Stimulated activated CD4-positive, alpha-beta T cell treated with anti-CD3 and anti-CD28 coated beads, Interleukin-4, amount 100 ng/mL, for 1 hour (primary cell): ENCODE measurements around the gene KCNAB1.

Experiments
- DNase-seq: peaks from one replicate; pipeline ENCODE4 v3.0.0-alpha.2; 2020

The KCNAB1 gene

DNA sequence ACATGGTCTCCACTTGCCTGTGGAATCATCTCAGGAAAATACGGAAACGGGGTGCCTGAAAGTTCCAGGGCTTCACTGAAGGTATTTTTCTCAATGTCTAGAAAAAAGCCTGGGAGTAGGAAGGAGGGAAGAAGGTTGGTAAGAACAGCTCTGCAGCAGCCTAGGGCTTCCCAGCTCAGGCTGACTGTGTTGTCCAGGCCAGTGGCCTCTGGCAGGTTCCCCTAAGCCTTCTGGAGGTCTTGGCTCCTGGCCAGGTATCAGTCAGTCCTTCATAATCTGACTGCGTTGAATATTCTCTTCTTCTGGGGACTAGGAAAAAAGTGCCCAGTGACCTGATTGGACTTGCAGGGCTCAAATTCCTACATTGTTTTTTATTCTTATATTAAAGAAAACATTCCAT is 395.9 kb downstream of the KCNAB1 start:
- DNase-seq = no peak

- DNase-seq = no peak
Measured at GRCh38 chr3:156516961-156517360, 396.6 kb downstream of the KCNAB1 start.

DNA sequence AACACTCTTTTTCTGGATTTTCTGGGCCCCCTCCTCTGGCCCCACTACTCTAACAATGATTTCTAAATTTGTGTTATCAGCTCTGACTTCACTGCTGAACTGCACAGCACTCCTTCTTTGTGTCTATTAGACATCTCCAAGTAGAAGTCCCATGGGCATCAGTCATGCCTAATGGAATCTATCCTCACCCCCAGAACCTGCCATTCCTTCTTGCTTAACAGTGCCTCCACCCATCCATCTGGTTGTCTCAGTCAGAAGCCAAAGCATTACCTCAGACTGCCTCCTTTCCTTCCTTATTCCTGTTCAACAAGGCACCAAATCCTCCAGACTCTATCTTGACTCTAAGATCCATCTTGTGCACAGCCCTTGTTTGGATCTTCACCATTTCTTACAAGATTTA is 398.3 kb downstream of the KCNAB1 start:
- no peak for DNase-seq

DNA sequence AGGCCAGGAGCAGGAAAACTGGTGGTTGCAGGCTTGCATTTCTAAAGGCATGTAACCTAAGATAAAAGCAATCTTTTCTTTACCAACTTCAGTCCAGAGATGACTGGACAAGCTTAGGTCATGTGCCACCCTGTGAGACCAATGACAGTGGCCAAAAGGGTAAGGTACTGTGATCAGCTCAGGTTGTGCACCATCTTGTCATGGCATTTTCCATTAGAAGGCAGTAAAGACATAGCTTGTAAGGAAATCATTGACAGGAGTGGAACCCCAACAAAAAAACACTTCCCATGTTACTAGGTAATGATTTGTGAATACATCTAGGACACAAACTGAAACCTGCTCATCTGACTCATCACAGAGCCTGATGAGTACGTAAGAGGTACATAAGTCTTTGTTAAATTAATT is 399.4 kb downstream of the KCNAB1 start:
- no peak for DNase-seq

- DNase-seq = no peak
Measured at GRCh38 chr3:156522673-156523072, 402.3 kb downstream of the KCNAB1 start.

- no peak for DNase-seq
Measured at GRCh38 chr3:156525808-156526207, 405.4 kb downstream of the KCNAB1 start.

GRCh38 chr3:156527060-156527459 is 406.7 kb downstream of the KCNAB1 start:
- no peak for DNase-seq

DNA sequence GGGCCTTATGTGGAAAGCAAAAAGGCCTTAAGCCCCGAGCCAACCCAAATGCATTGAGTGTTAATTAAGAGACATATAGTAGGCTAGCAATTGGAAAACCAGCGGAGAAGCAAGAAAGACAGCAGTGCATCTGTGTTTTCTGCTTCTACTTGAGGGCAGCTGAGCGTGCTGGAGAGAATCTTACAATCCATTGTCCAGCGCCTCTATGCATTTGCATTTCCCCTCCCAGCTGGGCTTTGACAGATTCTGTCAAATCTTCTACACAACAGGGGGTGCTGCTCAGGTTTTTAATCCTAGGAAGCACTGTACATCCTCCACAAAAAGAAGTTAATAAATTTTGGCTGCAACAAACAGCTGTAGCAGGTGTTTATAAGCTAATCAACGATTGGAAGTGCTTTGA is 410.6 kb downstream of the KCNAB1 start:
- no peak for DNase-seq

DNA sequence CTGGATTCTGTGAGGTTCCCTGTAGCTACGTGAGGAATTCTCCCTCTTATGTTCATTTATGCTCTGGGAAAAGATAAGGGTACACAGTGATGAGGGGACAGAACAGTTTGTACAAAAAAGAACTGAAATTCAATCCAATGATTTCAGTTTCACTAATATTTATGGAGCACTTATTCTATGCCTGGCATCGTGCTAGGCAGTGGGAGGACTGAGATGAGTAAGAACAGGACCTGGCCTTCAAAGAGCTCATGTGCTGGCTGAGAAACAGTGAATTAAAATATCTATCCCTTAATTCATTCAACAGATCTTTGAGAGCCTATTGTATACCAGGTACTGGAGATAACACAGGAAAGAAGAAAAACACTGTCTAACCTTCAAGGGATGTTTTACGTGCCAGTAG is 412.4 kb downstream of the KCNAB1 start:
- no peak for DNase-seq

DNA sequence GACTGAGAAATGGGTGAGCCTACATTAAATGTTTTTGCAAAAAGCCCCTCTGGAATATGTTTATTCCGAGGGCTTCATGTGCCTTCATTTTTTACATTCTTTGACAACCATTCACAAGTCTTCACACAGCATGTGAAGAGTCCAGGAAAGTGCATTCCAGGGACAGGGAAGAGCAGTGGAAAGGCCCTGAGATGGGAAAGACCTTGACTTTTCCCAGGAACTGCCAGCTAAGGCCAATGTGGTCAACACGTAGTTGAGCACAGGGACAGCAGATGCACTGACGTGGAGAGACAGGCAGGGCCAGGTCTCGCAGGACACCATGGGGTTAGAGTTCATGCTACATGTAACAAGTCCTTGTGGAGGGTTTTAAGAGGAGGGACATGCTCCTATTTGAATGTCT is 412.8 kb downstream of the KCNAB1 start:
- DNase-seq = no peak

DNA sequence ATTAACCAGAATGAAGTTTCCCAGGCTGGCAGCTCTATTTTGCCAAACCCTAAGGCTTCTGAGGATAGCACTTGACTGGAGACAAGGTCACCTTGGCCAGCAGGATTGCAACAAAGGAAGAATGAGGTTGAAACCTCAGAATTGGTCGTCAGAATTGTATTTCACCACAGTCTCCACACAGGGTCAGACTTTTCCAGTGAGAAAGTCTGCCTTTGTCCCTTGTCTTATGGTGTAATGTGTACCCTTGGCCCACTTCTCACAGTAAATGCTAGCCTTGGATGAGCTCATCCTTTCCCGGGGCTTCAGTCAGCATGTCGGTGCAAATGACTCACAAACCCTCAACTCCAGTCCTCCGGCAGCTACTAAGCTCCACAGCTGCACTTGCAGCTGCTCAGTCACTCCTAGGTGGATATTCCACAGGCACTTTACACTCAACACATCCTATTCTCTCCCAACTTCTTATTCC is 414.8 kb downstream of the KCNAB1 start:
- DNase-seq = no peak

- DNase-seq = no peak
Measured at GRCh38 chr3:156535798-156536197, 415.4 kb downstream of the KCNAB1 start.

- no peak for DNase-seq
Measured at GRCh38 chr3:156536524-156537316, 416.3 kb downstream of the KCNAB1 start.

DNA sequence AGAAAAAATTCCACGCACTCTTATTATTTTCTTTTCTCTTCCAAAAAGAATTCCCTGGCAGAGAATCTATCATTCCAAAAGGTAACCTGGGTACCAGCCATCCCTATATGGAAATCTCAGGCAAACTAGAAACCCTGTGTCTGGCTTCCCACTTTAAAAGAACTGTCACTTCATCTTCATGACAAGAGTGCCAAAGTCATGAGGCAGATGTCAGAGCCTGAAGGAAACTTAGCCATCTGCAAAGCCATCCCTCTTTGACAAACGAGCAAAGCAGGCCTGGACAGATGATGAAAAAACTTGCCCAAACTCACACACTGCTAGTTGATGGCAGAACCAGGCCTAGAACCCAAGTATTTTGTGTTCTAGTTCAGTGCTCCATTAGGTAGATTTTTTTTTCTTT is 418.7 kb downstream of the KCNAB1 start:
- DNase-seq = no peak

GRCh38 chr3:156539802-156540201 is 419.4 kb downstream of the KCNAB1 start:
- no peak for DNase-seq

GRCh38 chr3:156542101-156543042 is 422.0 kb downstream of the KCNAB1 start:
- no peak for DNase-seq

GRCh38 chr3:156543043-156543555 is 422.7 kb downstream of the KCNAB1 start:
- DNase-seq = no peak

- no peak for DNase-seq
Measured at GRCh38 chr3:156547637-156548036, 427.3 kb downstream of the KCNAB1 start.

GRCh38 chr3:156548041-156548687 is 427.8 kb downstream of the KCNAB1 start:
- no peak for DNase-seq

DNA sequence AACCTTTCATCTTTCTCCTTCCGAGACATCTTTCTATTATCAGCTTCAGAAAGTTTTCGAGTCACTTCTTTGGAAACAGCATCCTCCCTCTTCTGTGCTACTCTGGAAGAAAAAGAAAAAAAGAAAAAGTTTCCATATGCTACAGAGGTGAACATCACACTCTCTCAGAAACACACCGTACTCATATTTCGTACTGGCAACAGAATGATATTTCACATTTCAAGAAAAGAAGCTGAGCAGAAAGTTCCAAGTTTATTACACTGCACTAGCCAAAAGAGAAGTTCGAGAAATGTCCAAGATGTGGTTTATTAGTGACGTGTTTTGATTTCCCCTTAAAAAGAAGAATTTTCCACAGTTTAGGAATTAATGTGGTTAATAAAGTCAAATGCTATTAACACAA is 428.5 kb downstream of the KCNAB1 start:
- no peak for DNase-seq

DNA sequence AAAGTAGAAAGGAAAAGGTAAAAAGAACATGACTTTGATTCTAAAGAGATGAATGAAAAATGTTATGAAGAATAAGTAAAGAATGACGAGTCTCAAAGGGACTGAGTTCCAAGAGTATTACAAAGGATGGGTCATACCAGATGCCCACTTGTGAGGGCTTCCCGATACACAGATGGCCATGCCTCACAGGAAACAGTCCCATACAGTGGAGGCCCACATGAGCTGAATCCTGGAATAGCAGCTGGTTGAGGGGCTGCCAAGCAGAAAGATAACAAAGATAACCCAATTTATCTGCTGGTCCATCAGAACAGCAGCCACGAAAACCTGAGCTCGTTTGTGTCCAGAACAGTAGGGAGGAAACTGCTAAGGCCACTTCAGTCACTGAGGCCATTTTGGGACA is 430.9 kb downstream of the KCNAB1 start:
- no peak for DNase-seq

DNA sequence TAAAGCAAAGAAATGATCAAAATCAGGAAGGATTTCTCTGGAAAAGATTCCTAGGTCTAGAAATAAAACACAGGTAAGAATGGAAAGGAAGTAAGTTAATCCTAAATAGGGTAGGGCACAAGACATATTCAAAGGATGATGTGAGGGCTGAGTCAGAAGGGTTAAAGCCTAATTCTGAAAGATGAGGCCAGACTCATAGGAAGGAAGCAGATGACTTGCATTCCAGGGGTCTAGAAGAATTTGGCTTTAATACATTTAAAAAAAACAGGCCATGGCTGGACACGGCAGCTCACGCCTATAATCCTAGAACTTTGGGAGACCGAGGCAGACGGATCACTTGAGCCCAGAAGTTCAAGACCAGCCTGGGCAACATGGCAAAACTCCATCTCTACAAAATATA is 431.4 kb downstream of the KCNAB1 start:
- DNase-seq = no peak

DNA sequence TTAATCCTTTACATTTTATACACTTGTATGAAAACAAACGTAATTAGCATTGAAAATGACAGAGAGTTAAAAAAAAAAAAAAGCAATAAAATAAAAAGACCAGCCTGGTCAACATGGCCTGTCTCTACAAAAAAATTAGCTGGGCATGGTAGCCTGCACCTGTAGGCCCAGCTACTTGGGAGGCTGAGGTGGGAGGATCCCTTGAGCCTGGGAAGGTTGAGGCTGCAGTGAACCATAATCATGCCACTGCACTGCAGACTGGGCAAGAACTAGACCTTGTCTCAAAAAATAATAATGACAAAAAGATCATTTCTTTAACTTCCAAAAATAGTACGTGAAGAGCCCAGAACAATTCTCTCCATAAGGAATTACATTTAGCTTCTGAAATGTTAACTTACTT is 432.6 kb downstream of the KCNAB1 start:
- no peak for DNase-seq
